Measurements from ENCODE around the gene MRPL18. TPM values are rescaled to one million over a fixed set of nuclear protein-coding genes. Genes with fewer than 3 reads are reported as not detected.

The MRPL18 gene
- total and polyA plus RNA-seq, 7 donors, result 45.0 to 149 (median 71.9) TPM

DNA sequence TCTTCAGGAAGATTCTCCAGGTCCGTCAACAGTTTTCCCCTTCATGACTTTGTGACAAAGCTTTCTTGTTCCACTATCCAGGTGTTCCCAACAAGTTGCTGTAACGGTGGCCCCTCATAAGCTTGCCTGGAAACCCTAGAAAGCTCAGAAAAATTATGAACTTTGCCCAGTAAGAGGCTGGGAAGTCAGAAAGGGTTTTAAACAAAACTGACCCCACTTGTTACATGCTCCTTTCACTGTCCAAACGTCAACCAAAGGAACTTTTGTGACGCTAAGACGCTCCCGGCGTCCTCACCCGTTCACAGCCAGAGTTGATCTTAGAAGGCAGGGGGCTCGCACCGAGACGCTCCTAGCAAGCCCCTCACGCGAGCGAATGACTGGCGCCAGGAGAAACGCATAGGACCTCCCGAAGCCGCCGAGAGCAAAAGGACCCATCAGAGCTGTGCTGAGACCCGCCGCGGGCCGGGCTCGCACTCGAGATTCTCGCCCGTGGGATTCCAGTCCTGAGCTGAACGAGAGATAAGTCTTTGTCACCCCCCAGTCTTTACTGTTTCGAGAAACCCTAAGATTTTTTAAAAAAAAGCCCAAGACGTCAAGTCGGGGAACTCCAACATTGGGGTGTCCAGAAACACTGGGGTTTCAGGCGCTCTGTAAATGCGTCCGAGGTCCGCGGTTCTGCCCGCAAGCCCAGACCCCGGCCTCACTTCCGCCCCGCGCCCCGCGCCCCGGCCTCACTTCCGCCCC is 29.0 kb upstream of the MRPL18 start:
- Histone ChIP-seq H3K27ac (peak overlapping the region; percentile 87), H3K27me3 (ENCODE audit: insufficient read depth in 3 of 3, low read length in 2 of 3) (no peaks in the 10 kb centered on the region), H3K4me3 (peak overlapping the region; percentile 99), H3K9me3 (no peaks in the 10 kb centered on the region), H3K4me1 (peaks cover 16% of the 10 kb centered on the region), H3K36me3 (ENCODE audit: insufficient read depth in 1 of 2, low read depth in 1 of 2) (peaks cover 0 to 41% of the 10 kb centered on the region in 2 donors)
- 2 to 6% (median 5%) methylated on average over 43 to 45 of the region's 45 CpGs for WGBS, 3 donors
- TF ChIP-seq CTCF (IDR thresholded peaks at IDR 0.05), result no peak
- ATAC-seq, result peak in 1 of 4 donors; percentile 3
- DNase-seq, result peak; percentile 38 to 67
- intact Hi-C loops (cut with DNase I), result no loop called here

DNA sequence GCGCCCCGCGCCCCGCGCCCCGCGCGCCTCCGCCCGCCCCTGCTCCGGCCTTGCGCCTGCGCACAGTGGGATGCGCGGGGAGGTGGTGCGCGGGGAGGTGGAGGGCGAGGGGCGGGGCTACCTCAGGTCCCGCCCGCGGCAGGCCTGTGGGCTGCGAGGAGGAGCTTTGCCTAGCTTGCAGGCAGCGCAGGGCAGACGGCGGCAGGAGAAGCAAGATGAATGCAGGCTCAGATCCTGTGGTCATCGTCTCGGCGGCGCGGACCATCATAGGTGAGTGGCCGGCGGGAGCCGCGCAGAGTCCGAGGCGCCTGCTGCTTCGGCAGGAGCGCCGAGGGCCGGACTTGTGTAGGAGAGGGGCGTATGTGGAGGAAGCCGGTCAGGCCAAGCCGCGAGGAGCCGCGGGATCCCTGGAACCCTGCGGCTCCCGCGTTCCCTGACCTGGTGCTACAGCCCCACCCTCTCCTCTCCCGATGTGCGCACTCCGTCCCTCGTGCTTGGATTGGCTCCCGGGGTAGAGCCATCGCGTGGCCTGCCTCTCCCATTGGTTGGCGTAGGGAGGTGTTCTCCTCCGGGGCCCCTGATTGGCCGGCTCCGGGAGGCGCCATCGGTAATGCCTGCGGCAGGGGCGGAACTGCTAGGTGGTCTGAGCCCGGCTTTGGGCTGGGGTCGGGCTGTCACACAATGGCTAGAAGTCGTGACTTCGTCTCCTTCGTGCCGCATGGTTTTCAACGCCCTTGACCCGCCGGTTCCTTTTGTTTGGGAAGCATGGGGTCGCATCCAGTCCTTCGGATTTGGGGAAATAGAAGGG is 28.2 kb upstream of the MRPL18 start, which contains the start of gene ACAT2:
ACAT2 (plus strand) TSS at position 173 of the 808 bp plus-strand sequence; CDS start at position 216, 43 bp downstream.
- intact Hi-C loops (cut with DNase I), result no loop called here
- H3K9me3 ChIP-seq, result no peaks in the 10 kb centered on the region
- peak; percentile 95 to 97 for DNase-seq
- H3K4me1 ChIP-seq, result peaks cover 16% of the 10 kb centered on the region
- no peaks in the 10 kb centered on the region for H3K27me3 ChIP-seq (ENCODE audit: insufficient read depth in 3 of 3, low read length in 2 of 3)
- H3K4me3 ChIP-seq, result peak within 1 kb of the TSS; percentile 99
- 0 to 1% (median 0%) methylated on average over 66 to 76 of the region's 76 CpGs for WGBS, 3 donors
- TF ChIP-seq CTCF (IDR thresholded peaks at IDR 0.05), result no peak
- ATAC-seq, result peak; percentile 98 to 99 (median 98)
- peak within 1 kb of the TSS; percentile 87 for H3K27ac ChIP-seq
- H3K36me3 ChIP-seq (ENCODE audit: insufficient read depth in 1 of 2, low read depth in 1 of 2), result peaks cover 0 to 41% of the 10 kb centered on the region in 2 donors

- ATAC-seq, result no peak
- H3K36me3 ChIP-seq (ENCODE audit: insufficient read depth in 1 of 2, low read depth in 1 of 2), result peaks cover 0 to 41% of the 10 kb centered on the region in 2 donors
- DNase-seq, result peak in 1 of 2 donors; percentile 54
- H3K4me3 ChIP-seq, result peak overlapping the region; percentile 99
- 12 to 15% (median 14%) methylated on average over 16 of the region's 16 CpGs for WGBS, 3 donors
- peak overlapping the region; percentile 87 for H3K27ac ChIP-seq
- H3K27me3 ChIP-seq (ENCODE audit: insufficient read depth in 3 of 3, low read length in 2 of 3), result no peaks in the 10 kb centered on the region
- no peak for TF ChIP-seq CTCF (IDR thresholded peaks at IDR 0.05)
- H3K9me3 ChIP-seq, result no peaks in the 10 kb centered on the region
- intact Hi-C loops (cut with DNase I), result no loop called here
- H3K4me1 ChIP-seq, result peaks cover 16% of the 10 kb centered on the region
Measured at GRCh38 chr6:159762681-159763293, 27.5 kb upstream of the MRPL18 start.

DNA sequence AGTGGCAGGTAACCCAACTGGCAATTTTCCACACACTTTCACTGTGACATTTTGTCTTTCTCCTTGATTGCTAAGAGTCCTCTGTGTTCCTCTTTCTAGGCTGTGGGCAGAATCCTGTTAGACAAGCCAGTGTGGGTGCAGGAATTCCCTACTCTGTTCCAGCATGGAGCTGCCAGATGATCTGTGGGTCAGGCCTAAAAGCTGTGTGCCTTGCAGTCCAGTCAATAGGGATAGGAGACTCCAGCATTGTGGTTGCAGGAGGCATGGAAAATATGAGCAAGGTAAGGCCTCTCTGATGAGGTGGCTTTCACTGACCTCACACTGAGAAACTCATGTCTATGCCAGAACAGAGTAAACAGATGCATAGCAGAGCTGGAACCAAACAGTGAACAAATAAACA is 23.4 kb upstream of the MRPL18 start:
- no peak for TF ChIP-seq CTCF (IDR thresholded peaks at IDR 0.05)
- Histone ChIP-seq H3K36me3 (ENCODE audit: insufficient read depth in 1 of 2, low read depth in 1 of 2) (peaks cover 8 to 52% of the 10 kb centered on the region in 2 donors), H3K9me3 (no peaks in the 10 kb centered on the region), H3K4me1 (peaks cover 3% of the 10 kb centered on the region), H3K27ac (no peak overlapping the region), H3K4me3 (no peak overlapping the region), H3K27me3 (ENCODE audit: insufficient read depth in 3 of 3, low read length in 2 of 3) (no peaks in the 10 kb centered on the region)
- intact Hi-C loops (cut with DNase I), result no loop called here
- DNase-seq (no peak), ATAC-seq (no peak)
